ENCODE results near the gene SLC66A3. TPM values are rescaled to one million over a fixed set of nuclear protein-coding genes. Genes with fewer than 3 reads are reported as not detected.

Gene SLC66A3
- total RNA-seq, 1 experiment from 2014 or later: 13.3 TPM

DNA sequence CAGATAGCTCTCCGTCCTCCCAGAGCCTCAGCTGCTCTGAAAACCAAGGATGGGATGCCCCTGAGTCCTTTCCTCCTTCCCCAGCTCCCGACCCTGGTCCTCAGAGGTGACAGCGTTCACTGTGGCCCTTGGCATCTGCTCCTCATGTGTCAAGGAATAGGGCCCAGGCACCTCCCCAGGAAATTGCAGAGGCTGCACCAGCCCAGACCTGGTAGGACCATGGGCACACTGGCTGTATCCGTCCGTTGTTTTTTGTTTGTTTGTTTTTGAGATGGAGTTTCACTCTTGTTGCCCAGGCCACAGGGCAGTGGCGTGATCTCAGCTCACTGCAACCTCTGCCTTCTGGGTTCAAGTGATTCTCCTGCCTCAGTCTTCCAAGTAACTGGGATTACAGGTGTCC, 37.5 kb upstream of the SLC66A3 start:
- H3K79me1 ChIP-seq (ENCODE audit: insufficient read depth, low read depth, low read length, poor library complexity, severe bottlenecking): no peaks in the 10 kb centered on the region
- peak overlapping the region; percentile 63; the same call in 1 of the 2 replicates for H3K14ac ChIP-seq (ENCODE audit: insufficient read depth, low read length)
- no peak overlapping the region for H4K8ac ChIP-seq (replicated peaks; ENCODE audit: insufficient read length, low read depth, low read length)
- no peak overlapping the region for H2BK20ac ChIP-seq (ENCODE audit: low read depth, low read length, poor library complexity, severe bottlenecking)
- no peak overlapping the region for H4K91ac ChIP-seq (ENCODE audit: insufficient read length, low read depth, low read length)
- Mint-ChIP-seq H3K36me3 (ENCODE audit: insufficient read depth in 1 of 3, low read depth in 3 of 3) (no peaks in the 10 kb centered on the region; a peak in 3 of 7 replicates), H3K27ac (no peak overlapping the region), H3K9me3 (peaks cover 2 to 6% of the 10 kb centered on the region in 2 experiments; a peak in 4 of 5 replicates), H3K4me1 (peaks cover 11 to 12% of the 10 kb centered on the region in 2 experiments), H3K27me3 (ENCODE audit: low read depth) (peaks cover 3% of the 10 kb centered on the region), H3K4me3 (no peak overlapping the region)
- H3K23me2 ChIP-seq (ENCODE audit: insufficient read length, low read depth, low read length, poor library complexity, severe bottlenecking): no peaks in the 10 kb centered on the region
- H3K27ac ChIP-seq (ENCODE audit: insufficient read length, low read depth, low read length): no peak overlapping the region
- H3T11ph ChIP-seq (ENCODE audit: low read length): no peak overlapping the region
- no peaks in the 10 kb centered on the region for H4K20me1 ChIP-seq (ENCODE audit: control insufficient read depth, insufficient read depth, insufficient read length)
- H3K9me3 ChIP-seq (ENCODE audit: control insufficient read depth, low read depth, low read length): peaks cover 4% of the 10 kb centered on the region
- no peak overlapping the region for H3K56ac ChIP-seq (ENCODE audit: insufficient read length, low read depth, low read length)
- no peak overlapping the region for H2AK5ac ChIP-seq (ENCODE audit: insufficient read length, low read length)
- TF ChIP-seq, protein P1, sequence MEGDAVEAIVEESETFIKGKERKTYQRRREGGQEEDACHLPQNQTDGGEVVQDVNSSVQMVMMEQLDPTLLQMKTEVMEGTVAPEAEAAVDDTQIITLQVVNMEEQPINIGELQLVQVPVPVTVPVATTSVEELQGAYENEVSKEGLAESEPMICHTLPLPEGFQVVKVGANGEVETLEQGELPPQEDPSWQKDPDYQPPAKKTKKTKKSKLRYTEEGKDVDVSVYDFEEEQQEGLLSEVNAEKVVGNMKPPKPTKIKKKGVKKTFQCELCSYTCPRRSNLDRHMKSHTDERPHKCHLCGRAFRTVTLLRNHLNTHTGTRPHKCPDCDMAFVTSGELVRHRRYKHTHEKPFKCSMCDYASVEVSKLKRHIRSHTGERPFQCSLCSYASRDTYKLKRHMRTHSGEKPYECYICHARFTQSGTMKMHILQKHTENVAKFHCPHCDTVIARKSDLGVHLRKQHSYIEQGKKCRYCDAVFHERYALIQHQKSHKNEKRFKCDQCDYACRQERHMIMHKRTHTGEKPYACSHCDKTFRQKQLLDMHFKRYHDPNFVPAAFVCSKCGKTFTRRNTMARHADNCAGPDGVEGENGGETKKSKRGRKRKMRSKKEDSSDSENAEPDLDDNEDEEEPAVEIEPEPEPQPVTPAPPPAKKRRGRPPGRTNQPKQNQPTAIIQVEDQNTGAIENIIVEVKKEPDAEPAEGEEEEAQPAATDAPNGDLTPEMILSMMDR (conservative IDR thresholded peaks at IDR 0.05): no peak
- no peak overlapping the region for H2BK12ac ChIP-seq (ENCODE audit: insufficient read length, low read depth, low read length)
- H2BK15ac ChIP-seq (ENCODE audit: low read depth, low read length): no peak overlapping the region
- H3K18ac ChIP-seq (ENCODE audit: insufficient read length, low read depth, low read length): no peak overlapping the region
- H3K4ac ChIP-seq (ENCODE audit: low read depth, low read length): no peak overlapping the region
- no peak overlapping the region for H4K5ac ChIP-seq (ENCODE audit: insufficient read length, low read depth, low read length)
- WGBS (ENCODE audit: extremely low coverage, insufficient read length, low lambda C conversion rate): no CpG with 5 or more reads among the region's 6 CpGs
- no peak overlapping the region for H2AFZ ChIP-seq (ENCODE audit: low read length)
- no peak overlapping the region for H3K9ac ChIP-seq (ENCODE audit: extremely low read depth, insufficient read length, low read length)
- H3K4me2 ChIP-seq (ENCODE audit: insufficient read depth, insufficient read length, low read length): no peak overlapping the region
- H3K23ac ChIP-seq (ENCODE audit: insufficient read length, low read depth, low read length): no peak overlapping the region
- no peak overlapping the region for H2BK5ac ChIP-seq (ENCODE audit: insufficient read length, low read length)
- no peaks in the 10 kb centered on the region for H3K27me3 ChIP-seq (ENCODE audit: insufficient read depth, low read length)
- no peaks in the 10 kb centered on the region; the same call in 1 of the 2 replicates for H3K4me1 ChIP-seq (ENCODE audit: insufficient read depth, low read length)
- no peak overlapping the region for H2BK120ac ChIP-seq (ENCODE audit: low read depth, low read length, poor library complexity, severe bottlenecking)
- H3K79me2 ChIP-seq (ENCODE audit: insufficient read depth, low read length): no peaks in the 10 kb centered on the region
- no peak for DNase-seq
